GM12878 (cell line): ENCODE results near the gene TBC1D2B.

Experiments used
- EZH2 ChIP-seq: IDR thresholded peaks from 2 replicates; pipeline ENCODE4 v1.6.1; 2012; ENCODE audit warnings: low read depth, mild to moderate bottlenecking, control low read depth, inconsistent platforms, low read length, borderline replicate concordance; ENCODE audit not compliant: control insufficient read depth
- NFXL1 ChIP-seq: fragments of 450-650 bp; IDR thresholded peaks from 2 replicates; pipeline ENCODE4 v1.6.1; 2017; ENCODE audit warnings: antibody characterized with exemption, mild to moderate bottlenecking, borderline replicate concordance

GRCh38 chr15:78050441-78050809, 27.1 kb downstream of the TBC1D2B start:
- TF ChIP-seq NFXL1 (no peak), EZH2 (no peak)
